Natural killer cell (primary cell): ENCODE measurements around the gene MRFAP1. TPM values are rescaled to one million over a fixed set of nuclear protein-coding genes. Genes with fewer than 3 reads are reported as not detected.
"Not testable (repeated sequence)": the region's sequence is repeated elsewhere in the genome, so short reads cannot be mapped to it uniquely, and the experiment has no call there.

ENCODE experiments used
- ATAC-seq, 3 donors: fragments of 150-1000 bp in 2 of 3; fragments of 200-7000 bp in 1 of 3; cut with Tn5 transposase; 1 replicate in 1 of 3; 2 replicates in 2 of 3; pipeline ENCODE4 v1.10.0; 2021; ENCODE audit warnings: mild to moderate bottlenecking in 2 of 3, moderate library complexity in 2 of 3
- DNase-seq, 2 donors: peaks; one replicate each; pipeline versions ENCODE4 v3.0.0 to v3.0.0-alpha.2; 2013 to 2021; ENCODE audit warnings: mixed read lengths in 1 of 2
- H3K27ac ChIP-seq: one replicate; pipeline ENCODE4 v1.5.1; 2013; ENCODE audit warnings: mild to moderate bottlenecking, low read length
- H3K27me3 ChIP-seq: one replicate; pipeline ENCODE4 v1.6.1; 2013; ENCODE audit warnings: low read length; ENCODE audit not compliant: control insufficient read depth, insufficient read depth
- H3K36me3 ChIP-seq: one replicate; pipeline ENCODE4 v1.6.1; 2013; ENCODE audit warnings: low read length; ENCODE audit not compliant: control insufficient read depth, insufficient read depth
- H3K4me1 ChIP-seq: one replicate; pipeline ENCODE4 v1.6.1; 2013; ENCODE audit warnings: low read length; ENCODE audit not compliant: control insufficient read depth, insufficient read depth
- H3K4me3 ChIP-seq: one replicate; pipeline ENCODE4 v1.5.1; 2013; ENCODE audit warnings: low read length
- H3K9me3 ChIP-seq: one replicate; pipeline ENCODE4 v1.6.1; 2013; ENCODE audit warnings: low read length; ENCODE audit not compliant: control insufficient read depth, insufficient read depth
- H3K27ac Mint-ChIP-seq, 2 donors: one replicate each; pipeline ENCODE4 v1.8.0; 2022; ENCODE audit warnings: mild to moderate bottlenecking in 2 of 2, mixed read lengths in 2 of 2, moderate library complexity in 1 of 2
- H3K27me3 Mint-ChIP-seq, 2 donors: one replicate each; pipeline ENCODE4 v1.8.0; 2022; ENCODE audit warnings: low read depth in 2 of 2, mixed read lengths in 2 of 2
- H3K36me3 Mint-ChIP-seq: one replicate; pipeline ENCODE4 v1.8.0; 2022; ENCODE audit warnings: mixed read lengths
- H3K4me1 Mint-ChIP-seq, 2 donors: one replicate each; pipeline ENCODE4 v1.8.0; 2022; ENCODE audit warnings: mixed read lengths in 2 of 2
- H3K4me3 Mint-ChIP-seq: one replicate; pipeline ENCODE4 v1.8.0; 2022; ENCODE audit warnings: mild to moderate bottlenecking, moderate library complexity, mixed read lengths
- H3K9me3 Mint-ChIP-seq, 2 donors: one replicate each; pipeline ENCODE4 v1.8.0; 2022; ENCODE audit warnings: mixed read lengths in 2 of 2
- WGBS: methylation state at CpG from one replicate; pipeline ENCODE4 v1.1.7; 2013; ENCODE audit warnings: missing lambda C conversion rate; ENCODE audit not compliant: insufficient coverage; 5-methylcytosine and 5-hydroxymethylcytosine counted together
- intact Hi-C: fragments of 100-400 bp; cut with micrococcal nuclease; formaldehyde crosslinking; loops from one replicate; pipeline ENCODE4 v1.14.2; 2022
- total RNA-seq, 4 donors: library from RNA; stranded (reverse); fragments of 120-200 nt in 1 of 4; gene quantifications; one replicate each; pipeline versions ENCODE4 v1.2.3 to v1.2.4, GENCODE V29; 2013 to 2022
- TF ChIP-seq, protein P1 (sequence below): fragments of 200-600 bp; IDR thresholded peaks from one replicate; pipeline ENCODE4 v1.8.0; 2022; ENCODE audit warnings: antibody characterized with exemption

Gene MRFAP1
- total RNA-seq, 3 donors from 2014 or later (not counting 1 experiment from before 2014, with no cell fraction given), result 105 to 146 (median 146) TPM

DNA sequence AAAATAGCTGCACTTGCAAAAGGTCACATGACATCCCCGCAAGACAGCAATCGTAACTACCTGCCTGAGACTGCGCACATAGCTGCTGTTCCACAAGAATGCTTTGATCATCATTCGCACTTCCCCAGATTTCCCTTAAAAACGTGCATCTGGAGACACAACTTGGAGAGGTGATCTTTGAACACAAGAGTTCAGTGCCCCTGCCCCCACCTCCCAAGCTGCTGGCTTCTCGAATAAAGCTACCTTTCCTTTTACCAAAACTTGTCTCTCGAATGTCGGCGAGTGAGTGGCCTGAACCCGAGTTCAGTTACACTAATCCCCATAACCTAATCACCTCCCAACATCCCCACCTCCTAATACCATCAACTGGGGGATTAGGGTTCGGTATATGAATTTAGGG is 14.4 kb upstream of the MRFAP1 start:
- TF ChIP-seq, protein P1, sequence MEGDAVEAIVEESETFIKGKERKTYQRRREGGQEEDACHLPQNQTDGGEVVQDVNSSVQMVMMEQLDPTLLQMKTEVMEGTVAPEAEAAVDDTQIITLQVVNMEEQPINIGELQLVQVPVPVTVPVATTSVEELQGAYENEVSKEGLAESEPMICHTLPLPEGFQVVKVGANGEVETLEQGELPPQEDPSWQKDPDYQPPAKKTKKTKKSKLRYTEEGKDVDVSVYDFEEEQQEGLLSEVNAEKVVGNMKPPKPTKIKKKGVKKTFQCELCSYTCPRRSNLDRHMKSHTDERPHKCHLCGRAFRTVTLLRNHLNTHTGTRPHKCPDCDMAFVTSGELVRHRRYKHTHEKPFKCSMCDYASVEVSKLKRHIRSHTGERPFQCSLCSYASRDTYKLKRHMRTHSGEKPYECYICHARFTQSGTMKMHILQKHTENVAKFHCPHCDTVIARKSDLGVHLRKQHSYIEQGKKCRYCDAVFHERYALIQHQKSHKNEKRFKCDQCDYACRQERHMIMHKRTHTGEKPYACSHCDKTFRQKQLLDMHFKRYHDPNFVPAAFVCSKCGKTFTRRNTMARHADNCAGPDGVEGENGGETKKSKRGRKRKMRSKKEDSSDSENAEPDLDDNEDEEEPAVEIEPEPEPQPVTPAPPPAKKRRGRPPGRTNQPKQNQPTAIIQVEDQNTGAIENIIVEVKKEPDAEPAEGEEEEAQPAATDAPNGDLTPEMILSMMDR, result no peak
- no peak overlapping the region for H3K4me3 ChIP-seq
- no peak for ATAC-seq
- WGBS, result 96% methylated on average over 11 of the region's 11 CpGs
- H3K9me3 ChIP-seq, result no peaks in the 10 kb centered on the region
- no peaks in the 10 kb centered on the region for H3K36me3 ChIP-seq
- Mint-ChIP-seq H3K9me3 (no peaks in the 10 kb centered on the region), H3K27ac (no peak overlapping the region), H3K27me3 (no peaks in the 10 kb centered on the region), H3K4me3 (no peak overlapping the region), H3K36me3 (no peaks in the 10 kb centered on the region), H3K4me1 (no peaks in the 10 kb centered on the region)
- H3K27me3 ChIP-seq, result no peaks in the 10 kb centered on the region
- H3K4me1 ChIP-seq, result no peaks in the 10 kb centered on the region
- intact Hi-C loops, result no loop called here
- no peak for DNase-seq
- H3K27ac ChIP-seq, result no peak overlapping the region

DNA sequence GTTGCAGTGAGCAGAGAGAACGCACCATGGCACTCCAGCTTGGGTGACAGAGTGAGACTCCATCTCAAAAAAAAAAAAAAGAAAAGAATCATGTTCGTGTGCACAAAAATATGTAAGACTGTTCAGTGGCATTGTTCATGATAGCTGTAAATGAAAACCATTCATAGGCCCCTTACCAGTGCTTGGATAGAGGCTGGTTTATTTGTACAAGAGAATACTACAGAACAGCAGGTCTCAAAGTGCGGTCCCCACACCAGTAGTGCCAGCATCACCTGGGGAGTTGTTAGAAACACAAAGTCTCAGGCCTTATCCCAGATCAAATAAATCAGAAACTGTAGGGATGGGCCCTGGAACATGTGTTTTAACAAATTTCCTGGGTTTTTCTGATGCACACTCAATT is 12.7 kb upstream of the MRFAP1 start:
- Histone ChIP-seq H3K9me3 (no peaks in the 10 kb centered on the region), H3K27ac (no peak overlapping the region), H3K4me3 (no peak overlapping the region), H3K27me3 (no peaks in the 10 kb centered on the region), H3K36me3 (no peaks in the 10 kb centered on the region), H3K4me1 (no peaks in the 10 kb centered on the region)
- no peak overlapping the region for H3K27ac Mint-ChIP-seq
- intact Hi-C loops, result no loop called here
- no peaks in the 10 kb centered on the region for H3K4me1 Mint-ChIP-seq
- H3K9me3 Mint-ChIP-seq, result no peaks in the 10 kb centered on the region
- no peaks in the 10 kb centered on the region for H3K27me3 Mint-ChIP-seq
- TF ChIP-seq, protein P1, result no peak
- ATAC-seq, result no peak
- DNase-seq, result no peak
- H3K4me3 Mint-ChIP-seq, result no peak overlapping the region
- WGBS, result 89% methylated on average over 3 of the region's 3 CpGs
- H3K36me3 Mint-ChIP-seq, result no peaks in the 10 kb centered on the region

DNA sequence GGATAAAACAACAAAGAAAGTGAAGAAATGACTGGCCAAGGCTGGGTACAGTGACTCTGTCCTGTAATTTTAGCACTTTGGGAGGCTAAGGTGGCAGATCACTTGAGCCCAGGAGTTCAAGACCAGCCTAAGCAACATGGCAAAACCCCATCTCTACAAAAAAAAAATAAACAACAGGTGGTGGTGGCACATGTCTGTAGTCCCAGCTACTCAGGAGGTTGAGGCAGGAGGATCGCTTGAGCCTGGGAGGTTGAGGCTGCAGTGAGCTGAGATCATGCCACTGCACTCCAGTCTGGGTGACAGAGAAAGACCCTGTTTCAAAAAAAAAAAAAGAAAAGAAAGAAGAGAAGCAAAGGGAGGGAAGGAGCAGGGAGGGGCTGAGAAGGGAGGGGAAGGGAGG is 12.0 kb upstream of the MRFAP1 start:
- intact Hi-C loops, H3K36me3 ChIP-seq, H3K9me3 Mint-ChIP-seq, H3K27me3 ChIP-seq, H3K4me3 ChIP-seq, H3K4me1 ChIP-seq, H3K9me3 ChIP-seq, H3K4me1 Mint-ChIP-seq, H3K27ac Mint-ChIP-seq, H3K4me3 Mint-ChIP-seq, H3K27me3 Mint-ChIP-seq, H3K27ac ChIP-seq, ATAC-seq, H3K36me3 Mint-ChIP-seq, DNase-seq: not testable (repeated sequence)
- WGBS, result 100% methylated on average over 1 of the region's 1 CpG

DNA sequence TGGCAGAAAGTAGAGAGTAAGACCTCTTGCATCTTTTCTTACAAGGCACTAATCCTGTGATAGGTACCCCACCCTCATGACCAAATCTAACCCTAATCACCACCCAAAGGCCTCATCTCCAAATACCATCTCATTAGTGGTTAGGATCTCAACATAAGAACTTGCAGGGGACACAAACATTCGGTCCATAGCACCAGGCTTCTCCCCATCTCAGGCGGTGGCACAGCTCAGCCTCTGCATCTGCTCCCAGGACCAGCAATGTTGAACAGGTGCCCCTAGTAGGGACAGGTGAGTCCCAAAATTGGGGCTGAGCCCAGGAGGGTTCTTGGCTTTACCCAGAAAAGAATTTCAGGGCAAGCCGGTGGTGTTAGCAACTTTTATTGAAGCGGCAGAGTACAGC is 8.4 kb upstream of the MRFAP1 start:
- DNase-seq (no peak), ATAC-seq (no peak)
- Mint-ChIP-seq H3K4me1 (no peaks in the 10 kb centered on the region), H3K9me3 (no peaks in the 10 kb centered on the region), H3K27me3 (no peaks in the 10 kb centered on the region), H3K36me3 (no peaks in the 10 kb centered on the region), H3K4me3 (no peak overlapping the region), H3K27ac (no peak overlapping the region)
- no peak overlapping the region for H3K27ac ChIP-seq
- H3K9me3 ChIP-seq, result no peaks in the 10 kb centered on the region
- no peaks in the 10 kb centered on the region for H3K4me1 ChIP-seq
- no peaks in the 10 kb centered on the region for H3K36me3 ChIP-seq
- intact Hi-C loops, result no loop called here
- H3K27me3 ChIP-seq, result no peaks in the 10 kb centered on the region
- no peak overlapping the region for H3K4me3 ChIP-seq
- WGBS, result 93% methylated on average over 4 of the region's 4 CpGs
- TF ChIP-seq, protein P1, result no peak
